Uterus (tissue), 4 donors: Measurements from ENCODE around the gene KRT85. TPM values are rescaled to one million over a fixed set of nuclear protein-coding genes. Genes with fewer than 3 reads are reported as not detected.
"Not testable (repeated sequence)": the region's sequence is repeated elsewhere in the genome, so short reads cannot be mapped to it uniquely, and the experiment has no call there.

ENCODE experiments used
- DNase-seq, 2 donors: peaks; one replicate each; pipeline ENCODE4 v3.0.0-alpha.2; 2019 to 2020
- H3K27ac ChIP-seq, 2 donors: fragments of 200-600 bp; sonication (generic); 1 replicate in 1 of 2; 2 replicates in 1 of 2; pipeline ENCODE4 v1.5.1; 2016 to 2018
- H3K27me3 ChIP-seq, 2 donors: fragments of 200-600 bp; sonication (generic); one replicate each; pipeline ENCODE4 v1.5.1; 2018 to 2019; ENCODE audit warnings: control low read depth in 1 of 2
- H3K36me3 ChIP-seq, 2 donors: fragments of 200-600 bp; sonication (generic); one replicate each; pipeline ENCODE4 v1.5.1; 2019; ENCODE audit warnings: control low read depth in 1 of 2
- H3K4me1 ChIP-seq, 2 donors: fragments of 200-600 bp; sonication (generic); one replicate each; pipeline ENCODE4 v1.5.1; 2018 to 2019; ENCODE audit warnings: control low read depth in 1 of 2
- H3K4me3 ChIP-seq, 2 donors: fragments of 200-600 bp; sonication (generic); 1 replicate in 1 of 2; 2 replicates in 1 of 2; pipeline ENCODE4 v1.5.1; 2018 to 2019; ENCODE audit warnings: mild to moderate bottlenecking in 1 of 2
- H3K9me3 ChIP-seq, 2 donors: fragments of 200-600 bp; sonication (generic); one replicate each; pipeline ENCODE4 v1.5.1; 2019; ENCODE audit warnings: control low read depth in 1 of 2
- POLR2A ChIP-seq, 2 donors: fragments of 450-650 bp; IDR thresholded peaks; one replicate each; pipeline ENCODE4 v1.6.1; 2016; ENCODE audit warnings: antibody characterized with exemption in 2 of 2, mild to moderate bottlenecking in 1 of 2, moderate library complexity in 1 of 2
- intact Hi-C: fragments of 100-400 bp; cut with DNase I; formaldehyde crosslinking; loops from one replicate; pipeline ENCODE4 v1.15.1; 2023; ENCODE audit warnings: low total_unique reads
- total RNA-seq, 4 donors: library from RNA; depleted of rRNA in 3 of 4; stranded (reverse); fragments of >200 nt in 3 of 4; gene quantifications; one replicate each; pipeline versions ENCODE4 v1.1.0 to v1.2.4, GENCODE V29; 2014 to 2023
- TF ChIP-seq, protein P1 (sequence below), 4 experiments: fragments of 200-600 bp in 2 of 4; fragments of 450-650 bp in 2 of 4; sonication (generic) in 2 of 4; IDR thresholded peaks; one replicate each; pipeline ENCODE4 v1.5.1; 2016 to 2019; ENCODE audit warnings: antibody characterized with exemption in 4 of 4, mild to moderate bottlenecking in 2 of 4, moderate library complexity in 1 of 4
- donor health status: DM: yes; HTN: yes; CAD: no.

The KRT85 gene
- total RNA-seq, 4 donors from 2014 or later: 0.76 TPM; not detected in 3

DNA sequence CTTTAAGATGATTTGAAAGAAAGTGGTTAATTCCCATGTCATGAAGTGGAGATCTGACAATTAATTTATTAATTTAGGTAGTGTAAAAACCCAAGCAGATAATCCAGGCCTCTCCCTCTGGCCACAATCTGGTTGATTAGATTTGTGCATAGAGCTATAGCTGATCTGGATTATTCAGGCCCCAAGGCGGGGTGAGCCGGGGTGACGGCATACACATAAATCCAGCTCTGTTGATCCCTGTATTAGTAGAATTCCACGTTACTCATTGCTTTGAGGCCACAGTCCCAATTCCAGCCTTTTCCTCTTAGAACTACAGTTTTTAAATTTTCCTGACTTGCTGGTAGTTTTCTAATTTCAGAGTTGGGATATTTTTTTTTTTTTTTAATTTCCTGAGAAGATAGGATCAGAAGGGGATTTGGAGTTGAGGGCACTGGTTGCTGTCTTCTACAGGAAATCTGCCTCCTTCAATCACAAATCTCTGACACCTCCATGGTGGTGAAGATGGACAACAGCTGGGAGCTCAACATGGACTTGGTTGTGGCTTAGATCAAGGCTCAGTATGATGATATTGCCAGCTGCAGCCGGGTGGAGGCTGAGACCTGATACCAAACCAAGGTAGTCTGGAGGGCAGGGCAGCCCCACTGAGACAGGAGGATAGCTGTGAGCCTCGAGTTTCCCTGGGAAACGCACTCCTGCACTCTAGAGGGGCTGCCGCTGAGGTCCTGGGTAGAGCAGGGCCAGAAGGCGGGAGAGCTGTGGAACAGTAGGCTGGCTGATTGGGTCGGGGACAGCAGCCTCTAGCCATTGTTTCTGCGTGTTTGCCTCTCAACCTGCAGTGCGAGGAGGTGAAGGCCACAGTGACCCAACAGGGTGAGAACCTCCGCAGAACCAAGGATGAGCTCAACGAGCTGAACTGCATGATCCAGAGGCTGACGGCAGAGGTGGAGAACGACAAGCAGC lies 19.4 kb downstream of the KRT85 start:
- no peaks in the 10 kb centered on the region for H3K4me1 ChIP-seq
- H3K9me3 ChIP-seq: no peaks in the 10 kb centered on the region
- intact Hi-C loops: no loop called here
- H3K27me3 ChIP-seq: no peaks in the 10 kb centered on the region
- no peak overlapping the region for H3K27ac ChIP-seq
- no peak for DNase-seq
- H3K36me3 ChIP-seq: no peaks in the 10 kb centered on the region
- no peak for TF ChIP-seq POLR2A (IDR thresholded peaks at IDR 0.05)
- TF ChIP-seq, protein P1, sequence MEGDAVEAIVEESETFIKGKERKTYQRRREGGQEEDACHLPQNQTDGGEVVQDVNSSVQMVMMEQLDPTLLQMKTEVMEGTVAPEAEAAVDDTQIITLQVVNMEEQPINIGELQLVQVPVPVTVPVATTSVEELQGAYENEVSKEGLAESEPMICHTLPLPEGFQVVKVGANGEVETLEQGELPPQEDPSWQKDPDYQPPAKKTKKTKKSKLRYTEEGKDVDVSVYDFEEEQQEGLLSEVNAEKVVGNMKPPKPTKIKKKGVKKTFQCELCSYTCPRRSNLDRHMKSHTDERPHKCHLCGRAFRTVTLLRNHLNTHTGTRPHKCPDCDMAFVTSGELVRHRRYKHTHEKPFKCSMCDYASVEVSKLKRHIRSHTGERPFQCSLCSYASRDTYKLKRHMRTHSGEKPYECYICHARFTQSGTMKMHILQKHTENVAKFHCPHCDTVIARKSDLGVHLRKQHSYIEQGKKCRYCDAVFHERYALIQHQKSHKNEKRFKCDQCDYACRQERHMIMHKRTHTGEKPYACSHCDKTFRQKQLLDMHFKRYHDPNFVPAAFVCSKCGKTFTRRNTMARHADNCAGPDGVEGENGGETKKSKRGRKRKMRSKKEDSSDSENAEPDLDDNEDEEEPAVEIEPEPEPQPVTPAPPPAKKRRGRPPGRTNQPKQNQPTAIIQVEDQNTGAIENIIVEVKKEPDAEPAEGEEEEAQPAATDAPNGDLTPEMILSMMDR (IDR thresholded peaks at IDR 0.05): no peak
- no peak overlapping the region for H3K4me3 ChIP-seq

DNA sequence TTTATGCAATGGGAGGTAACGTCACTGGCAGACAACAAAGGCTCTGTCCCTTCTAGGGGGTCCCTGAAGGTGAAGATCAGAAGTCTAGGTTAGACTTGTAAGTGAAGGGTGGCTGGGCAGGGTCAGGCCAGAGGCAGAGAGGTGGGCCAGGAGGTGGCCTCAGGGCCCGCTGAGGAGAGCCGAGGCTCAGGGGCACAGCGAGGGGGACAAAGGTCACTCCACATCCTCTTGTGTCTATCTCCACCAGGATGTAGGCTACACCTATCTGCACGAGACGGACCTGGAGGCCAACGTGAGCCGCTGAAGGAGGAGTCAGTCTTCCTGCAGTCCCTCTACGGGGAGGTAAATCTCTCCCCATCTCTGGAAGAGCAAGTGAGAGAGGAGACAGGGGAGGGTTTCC lies 20.3 kb downstream of the KRT85 start:
- Histone ChIP-seq H3K27ac (no peak overlapping the region), H3K9me3 (no peaks in the 10 kb centered on the region), H3K4me1 (no peaks in the 10 kb centered on the region), H3K4me3 (no peak overlapping the region), H3K27me3 (no peaks in the 10 kb centered on the region), H3K36me3 (no peaks in the 10 kb centered on the region)
- DNase-seq: no peak
- intact Hi-C loops: no loop called here
- TF ChIP-seq, protein P1 (IDR thresholded peaks at IDR 0.05): no peak
- no peak for TF ChIP-seq POLR2A (IDR thresholded peaks at IDR 0.05)

DNA sequence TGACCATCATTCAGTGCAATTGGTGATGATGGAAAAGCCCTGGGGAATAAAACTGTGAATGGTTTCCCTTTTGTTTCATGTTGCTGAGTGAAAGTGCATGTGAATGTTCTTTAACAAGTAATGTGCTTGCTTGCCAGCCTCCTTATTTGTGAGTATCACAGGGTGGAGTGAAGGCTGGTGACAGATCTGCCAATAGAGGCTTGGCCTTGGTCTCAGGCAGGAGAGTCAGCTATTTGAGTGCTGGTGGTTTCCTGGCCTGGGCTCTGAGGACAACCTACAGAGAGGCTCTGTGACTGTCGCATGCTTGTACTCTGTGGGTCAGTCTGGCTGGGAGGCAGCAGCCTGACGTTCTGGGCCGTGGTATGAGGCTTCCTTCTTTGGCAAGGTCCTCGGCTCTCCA lies 20.7 kb downstream of the KRT85 start:
- Histone ChIP-seq H3K4me1 (no peaks in the 10 kb centered on the region), H3K4me3 (no peak overlapping the region), H3K27me3 (no peaks in the 10 kb centered on the region), H3K9me3 (no peaks in the 10 kb centered on the region), H3K27ac (no peak overlapping the region), H3K36me3 (no peaks in the 10 kb centered on the region)
- intact Hi-C loops: no loop called here
- DNase-seq: no peak
- TF ChIP-seq POLR2A (IDR thresholded peaks at IDR 0.05): no peak
- TF ChIP-seq, protein P1 (IDR thresholded peaks at IDR 0.05): no peak

DNA sequence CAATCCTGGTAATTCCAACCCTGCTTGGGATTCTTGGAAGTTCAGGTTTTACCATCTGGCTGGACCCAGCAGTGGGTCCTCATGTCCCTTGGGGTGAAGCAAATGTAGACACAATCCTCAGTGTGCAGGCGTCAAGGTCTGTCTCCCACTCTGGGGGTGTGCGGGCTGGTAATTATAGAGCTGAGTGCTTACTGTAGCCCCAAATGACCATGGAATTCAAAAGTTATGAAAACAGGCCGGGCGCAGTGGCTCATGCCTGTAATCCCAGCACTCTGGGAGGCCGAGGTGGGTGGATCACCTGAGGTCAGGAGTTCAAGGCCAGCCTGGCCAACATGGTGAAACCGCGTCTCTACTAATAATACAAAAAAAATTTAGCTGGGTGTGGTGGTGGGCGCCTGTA lies 22.2 kb downstream of the KRT85 start:
- H3K36me3 ChIP-seq, H3K27me3 ChIP-seq, H3K4me1 ChIP-seq, H3K4me3 ChIP-seq, intact Hi-C loops, H3K27ac ChIP-seq, DNase-seq, H3K9me3 ChIP-seq: not testable (repeated sequence)

DNA sequence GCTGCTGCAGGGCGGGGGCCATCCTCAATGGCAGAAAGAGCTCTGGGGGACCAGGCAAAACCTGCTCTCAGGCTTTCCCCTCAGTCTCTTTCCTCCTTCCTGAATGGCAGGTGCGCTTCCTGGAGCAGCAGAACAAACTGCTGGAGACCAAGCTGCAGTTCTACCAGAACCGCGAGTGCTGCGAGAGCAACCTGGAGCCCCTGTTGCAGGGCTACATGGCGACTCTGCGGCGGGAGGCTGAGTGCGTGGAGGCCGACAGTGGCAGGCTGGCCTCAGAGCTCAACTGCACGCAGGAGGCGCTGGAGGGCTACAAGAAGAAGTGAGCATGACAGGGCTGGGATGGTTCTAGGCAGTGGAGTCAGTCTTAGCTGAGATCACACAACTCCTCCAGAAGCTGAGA lies 23.2 kb downstream of the KRT85 start:
- no peak for DNase-seq

More for the DNA sequence above, 23.2 kb downstream of the KRT85 start:
- no peaks in the 10 kb centered on the region for H3K4me1 ChIP-seq
- H3K36me3 ChIP-seq: no peaks in the 10 kb centered on the region
- no peaks in the 10 kb centered on the region for H3K9me3 ChIP-seq
- H3K4me3 ChIP-seq: no peak overlapping the region
- intact Hi-C loops: no loop called here
- TF ChIP-seq, protein P1 (IDR thresholded peaks at IDR 0.05): no peak
- TF ChIP-seq POLR2A (IDR thresholded peaks at IDR 0.05): no peak
- no peak overlapping the region for H3K27ac ChIP-seq
- no peaks in the 10 kb centered on the region for H3K27me3 ChIP-seq
